NCI-H2081 (cell line): Measurements from ENCODE around the gene PLK5.

Experiments used
- DNase-seq, 2 experiments: peaks; one replicate each; lab custom pipeline; 2025; lab: John Stamatoyannopoulos, UW

Gene PLK5

DNA sequence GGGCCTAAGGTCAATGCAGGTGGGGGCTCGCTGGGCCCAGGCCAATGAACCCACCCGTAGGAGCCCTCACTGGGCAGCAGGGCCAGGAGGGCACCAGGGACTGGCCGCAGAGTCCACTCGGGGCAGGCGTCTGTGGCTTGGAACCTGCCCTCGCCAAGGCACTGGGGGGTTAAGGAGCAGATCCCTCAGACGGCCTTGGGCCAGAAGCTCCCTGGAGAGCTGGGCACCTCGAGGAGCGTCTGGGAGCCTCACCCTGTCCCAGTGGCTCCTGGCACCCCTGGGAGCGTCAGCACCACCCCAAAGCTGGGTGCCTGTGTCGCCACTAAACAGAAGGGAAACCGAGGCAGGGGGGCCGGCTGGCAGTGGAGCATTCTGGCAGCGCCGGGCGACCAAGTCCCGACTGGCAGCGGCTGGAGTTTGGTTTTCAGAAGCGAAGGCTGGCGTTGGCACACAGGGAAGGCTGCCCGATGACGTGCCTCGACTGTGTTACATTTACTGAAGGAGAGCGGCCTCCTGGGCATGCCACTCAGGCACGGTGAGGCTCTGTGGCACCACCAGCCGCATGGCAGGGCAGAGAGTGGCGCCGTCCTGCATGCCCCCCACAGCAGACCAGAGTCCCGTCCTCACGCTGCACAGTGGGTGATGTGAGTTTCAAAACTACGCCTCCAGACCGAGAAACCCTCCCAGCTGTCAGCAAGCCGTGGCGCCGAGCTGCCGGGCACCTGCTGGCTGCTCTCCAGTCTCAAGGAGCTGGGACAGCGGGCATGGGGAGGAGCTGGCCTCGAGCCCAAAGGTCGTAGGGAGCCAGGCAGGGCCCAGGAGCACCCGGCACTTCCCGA lies 53.4 kb downstream of the PLK5 start:
- DNase-seq: no peak

- no peak for DNase-seq
Measured at GRCh38 chr19:1577929-1578618, 54.2 kb downstream of the PLK5 start.

GRCh38 chr19:1579222-1579621 lies 55.3 kb downstream of the PLK5 start:
- DNase-seq: no peak

- no peak for DNase-seq
Measured at GRCh38 chr19:1580382-1580781, 56.5 kb downstream of the PLK5 start.

DNA sequence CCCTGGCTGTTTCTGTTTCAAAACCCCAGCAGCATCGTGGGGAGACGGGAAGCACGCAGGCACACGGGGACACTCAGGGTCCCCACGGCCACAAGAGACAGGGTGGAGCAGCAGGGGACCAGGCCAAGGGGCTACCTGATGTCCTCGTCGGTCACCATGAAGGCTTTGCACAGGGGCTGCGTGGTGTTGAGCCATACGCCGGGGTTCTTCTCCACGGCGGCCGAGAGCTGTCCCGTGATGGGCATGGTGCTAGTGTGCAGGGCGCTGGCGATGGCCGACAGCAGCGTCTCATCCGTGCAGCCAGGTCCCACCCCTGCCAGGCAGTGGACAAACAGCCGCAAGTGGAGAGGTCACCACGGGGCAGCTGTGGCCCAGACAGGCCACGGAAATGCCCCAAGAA lies 57.1 kb downstream of the PLK5 start:
- no peak for DNase-seq

GRCh38 chr19:1582201-1582600 lies 58.3 kb downstream of the PLK5 start:
- peak; percentile 41 for DNase-seq

DNA sequence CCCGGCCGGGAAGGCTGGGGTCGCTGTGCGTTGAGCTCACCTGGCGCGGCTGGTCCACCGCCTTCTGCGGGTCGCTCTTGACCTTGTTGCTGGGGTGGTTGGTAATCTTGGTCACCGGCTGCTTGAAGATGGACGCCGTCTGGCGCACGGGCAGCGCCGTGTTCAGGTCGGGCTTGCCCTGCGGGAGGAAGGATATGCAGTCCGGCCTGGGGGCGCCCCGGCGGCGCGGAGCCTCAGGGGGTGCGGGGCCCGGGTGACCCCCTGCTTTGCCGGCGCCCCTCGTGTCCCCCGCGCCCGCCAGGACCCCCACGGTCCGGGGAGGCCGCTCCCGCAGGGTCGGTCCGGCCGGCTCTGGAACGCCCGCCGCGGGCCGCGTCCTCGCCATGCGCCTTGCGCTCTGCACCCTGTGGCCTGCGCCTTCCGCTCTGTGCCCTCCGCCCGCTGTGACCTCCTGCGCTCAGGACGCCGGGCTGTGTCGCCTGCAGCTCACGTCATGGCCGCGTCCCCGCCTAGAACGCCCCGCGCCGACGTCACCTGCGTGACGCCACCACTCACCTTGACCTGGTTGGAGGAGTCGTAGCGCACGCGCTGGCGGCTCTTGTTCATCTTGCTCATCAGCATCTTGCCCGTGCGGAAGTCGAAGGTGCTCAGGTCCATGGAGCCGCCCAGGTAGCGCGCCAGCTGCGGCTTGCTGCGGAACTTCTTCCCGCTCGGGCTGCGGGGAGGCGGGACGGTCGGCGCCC lies 60.8 kb downstream of the PLK5 start:
- no peak for DNase-seq

- DNase-seq: no peak
Measured at GRCh38 chr19:1585243-1585580, 61.3 kb downstream of the PLK5 start.
